ENCODE measurements around the gene RASA1.

The RASA1 gene

GRCh38 chr5:87399720-87400119 is 132.0 kb downstream of the RASA1 start:
- DNase-seq (ENCODE audit: insufficient read length, low spot score), result no peak
- no peak for FAIRE-seq

- no peak for FAIRE-seq
- peak; percentile 44 for DNase-seq (ENCODE audit: insufficient read length, low spot score)
Observed at GRCh38 chr5:87400305-87400899, 132.7 kb downstream of the RASA1 start.

GRCh38 chr5:87401626-87402025 is 133.9 kb downstream of the RASA1 start:
- no peak for DNase-seq (ENCODE audit: insufficient read length, low spot score)
- no peak for FAIRE-seq

- DNase-seq (ENCODE audit: insufficient read length, low spot score) (no peak), FAIRE-seq (no peak)
Observed at GRCh38 chr5:87403409-87403808, 135.7 kb downstream of the RASA1 start.

- DNase-seq (ENCODE audit: insufficient read length, low spot score), result no peak
- FAIRE-seq, result no peak
Observed at GRCh38 chr5:87403899-87404298, 136.2 kb downstream of the RASA1 start.

GRCh38 chr5:87404359-87404758 is 136.7 kb downstream of the RASA1 start:
- FAIRE-seq (no peak), DNase-seq (ENCODE audit: insufficient read length, low spot score) (no peak)

- DNase-seq (ENCODE audit: insufficient read length, low spot score) (no peak), FAIRE-seq (no peak)
Observed at GRCh38 chr5:87405472-87406155, 137.9 kb downstream of the RASA1 start.

GRCh38 chr5:87408204-87408603 is 140.5 kb downstream of the RASA1 start:
- DNase-seq (ENCODE audit: insufficient read length, low spot score), result no peak
- no peak for FAIRE-seq

- DNase-seq (ENCODE audit: insufficient read length, low spot score), result no peak
- no peak for FAIRE-seq
Observed at GRCh38 chr5:87410931-87411330, 143.2 kb downstream of the RASA1 start.

- FAIRE-seq (no peak), DNase-seq (ENCODE audit: insufficient read length, low spot score) (no peak)
Observed at GRCh38 chr5:87411586-87411972, 143.9 kb downstream of the RASA1 start.

GRCh38 chr5:87411973-87412629 is 144.4 kb downstream of the RASA1 start:
- FAIRE-seq, result no peak
- DNase-seq (ENCODE audit: insufficient read length, low spot score), result no peak

GRCh38 chr5:87412630-87413342 is 145.1 kb downstream of the RASA1 start, which contains the start of gene CCNH:
CCNH (minus strand) TSS chr5:87412930; CDS start chr5:87412794, 136 bp downstream.
- DNase-seq (ENCODE audit: insufficient read length, low spot score) (peak; percentile 88), FAIRE-seq (peak; percentile 92)

- no peak for FAIRE-seq
- no peak for DNase-seq (ENCODE audit: insufficient read length, low spot score)
Observed at GRCh38 chr5:87413343-87413645, 145.6 kb downstream of the RASA1 start.

GRCh38 chr5:87418506-87418905 is 150.8 kb downstream of the RASA1 start:
- no peak for FAIRE-seq
- DNase-seq (ENCODE audit: insufficient read length, low spot score), result no peak

- no peak for DNase-seq (ENCODE audit: insufficient read length, low spot score)
- no peak for FAIRE-seq
Observed at GRCh38 chr5:87421307-87421706, 153.6 kb downstream of the RASA1 start.

GRCh38 chr5:87423755-87424154 is 156.1 kb downstream of the RASA1 start:
- FAIRE-seq, result no peak
- no peak for DNase-seq (ENCODE audit: insufficient read length, low spot score)

GRCh38 chr5:87430863-87431457 is 163.3 kb downstream of the RASA1 start:
- FAIRE-seq (no peak), DNase-seq (ENCODE audit: insufficient read length, low spot score) (no peak)

GRCh38 chr5:87432460-87432859 is 164.8 kb downstream of the RASA1 start:
- no peak for FAIRE-seq
- no peak for DNase-seq (ENCODE audit: insufficient read length, low spot score)

GRCh38 chr5:87433945-87434344 is 166.3 kb downstream of the RASA1 start:
- no peak for DNase-seq (ENCODE audit: insufficient read length, low spot score)
- FAIRE-seq, result no peak

- no peak for DNase-seq (ENCODE audit: insufficient read length, low spot score)
- FAIRE-seq, result no peak
Observed at GRCh38 chr5:87434461-87434860, 166.8 kb downstream of the RASA1 start.

- DNase-seq (ENCODE audit: insufficient read length, low spot score) (no peak), FAIRE-seq (no peak)
Observed at GRCh38 chr5:87435144-87435694, 167.5 kb downstream of the RASA1 start.
